ENCODE data around the gene PPEF2.

The PPEF2 gene

DNA sequence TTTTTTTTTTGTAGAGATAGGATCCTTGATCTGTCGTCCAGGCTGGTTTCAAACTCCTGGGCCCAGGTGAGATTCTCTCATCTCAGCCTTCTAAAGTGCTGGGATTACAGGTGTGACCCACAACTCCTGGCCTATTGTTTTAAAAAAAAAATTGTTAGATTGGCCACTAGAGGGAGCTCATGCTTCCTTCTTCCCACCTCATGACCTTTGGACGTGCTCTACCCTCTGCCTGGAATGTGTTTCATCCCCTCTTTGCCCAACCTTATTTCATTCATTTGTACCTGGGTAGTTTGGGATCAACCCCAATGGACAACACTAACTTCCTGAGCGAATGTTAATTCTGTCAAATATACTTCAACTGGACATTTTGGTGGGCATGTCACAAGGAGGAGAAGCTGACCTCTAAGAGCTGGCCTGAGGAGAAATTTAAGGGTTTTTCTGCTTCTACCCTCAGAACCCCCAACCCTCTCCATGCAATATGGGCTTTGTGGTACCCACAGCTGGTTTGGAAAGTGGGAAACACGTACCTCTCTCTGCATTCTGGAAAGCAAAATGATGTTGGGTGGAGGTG is 6.4 kb downstream of the PPEF2 start:
- DNase-seq (ENCODE audit: low spot score), result peak; percentile 45

DNA sequence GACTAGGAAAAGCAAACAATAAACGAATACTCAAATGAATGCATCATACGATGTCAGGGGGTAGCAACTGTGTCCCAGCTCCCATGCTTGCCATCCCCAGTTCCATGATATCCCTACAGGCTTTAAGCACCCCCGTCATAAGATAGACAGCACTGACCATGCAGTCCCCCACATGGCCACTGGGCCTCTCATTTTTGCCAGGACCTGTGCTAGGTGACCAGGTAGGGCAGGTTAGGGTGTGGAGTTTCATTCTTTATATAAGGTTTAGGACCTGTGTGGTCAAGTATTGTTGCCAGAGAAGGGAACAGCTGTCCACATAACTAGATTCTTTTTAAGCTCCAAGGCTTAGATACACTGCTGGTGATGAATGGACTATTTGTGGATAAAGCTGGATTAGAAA is 9.7 kb downstream of the PPEF2 start:
- DNase-seq (ENCODE audit: low spot score), result no peak

DNA sequence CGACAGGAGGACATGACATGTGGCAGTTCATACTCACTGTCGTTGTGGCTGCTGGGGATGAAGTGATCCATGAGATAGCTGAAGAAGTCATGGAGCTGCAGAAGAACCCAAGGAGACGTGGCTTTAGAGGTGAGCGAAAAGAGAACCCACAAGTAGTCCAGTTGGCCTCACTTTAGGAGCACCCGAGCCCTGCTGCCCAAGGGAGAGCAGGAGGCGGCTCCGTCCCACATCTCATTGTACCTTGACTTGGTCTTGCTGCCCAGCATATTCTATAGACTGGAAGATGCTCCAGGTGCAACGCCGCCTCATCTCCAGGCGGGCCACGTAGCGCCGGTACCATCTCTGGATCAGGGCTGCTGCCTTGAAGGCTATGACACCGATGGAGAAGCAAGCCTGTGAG is 10.6 kb downstream of the PPEF2 start:
- no peak for DNase-seq (ENCODE audit: low spot score)

DNA sequence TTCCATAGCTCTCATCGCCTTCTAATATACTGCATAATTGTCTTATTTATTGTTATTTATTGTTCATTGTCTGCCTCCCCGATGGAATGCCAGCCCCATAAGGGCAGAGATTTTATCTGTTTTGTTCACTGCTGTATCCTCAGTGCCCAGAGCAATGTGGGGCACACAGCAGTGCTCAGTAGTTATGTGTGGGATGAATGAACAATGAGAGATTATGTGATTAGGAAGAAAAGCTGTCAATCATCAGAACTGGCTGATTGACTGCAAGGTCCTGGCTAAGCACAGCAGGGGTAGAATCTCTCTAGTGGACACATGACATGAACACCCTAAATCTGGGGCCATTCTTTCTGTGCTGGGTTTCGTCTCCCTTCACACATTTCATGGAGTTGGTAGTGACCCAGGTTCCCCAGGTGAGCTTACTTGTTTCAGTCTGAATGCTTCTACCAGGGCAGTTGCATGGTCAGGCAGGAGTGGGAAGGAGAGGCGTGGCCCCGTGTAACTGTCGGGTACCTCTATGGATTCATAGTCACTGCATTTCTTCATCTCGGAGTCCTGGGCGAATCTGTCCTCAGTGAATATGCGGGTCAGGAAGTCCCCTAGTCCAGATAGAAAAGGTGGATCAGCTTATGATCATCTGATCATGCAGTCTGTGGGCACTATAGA is 12.6 kb downstream of the PPEF2 start:
- DNase-seq (ENCODE audit: low spot score), result no peak

DNA sequence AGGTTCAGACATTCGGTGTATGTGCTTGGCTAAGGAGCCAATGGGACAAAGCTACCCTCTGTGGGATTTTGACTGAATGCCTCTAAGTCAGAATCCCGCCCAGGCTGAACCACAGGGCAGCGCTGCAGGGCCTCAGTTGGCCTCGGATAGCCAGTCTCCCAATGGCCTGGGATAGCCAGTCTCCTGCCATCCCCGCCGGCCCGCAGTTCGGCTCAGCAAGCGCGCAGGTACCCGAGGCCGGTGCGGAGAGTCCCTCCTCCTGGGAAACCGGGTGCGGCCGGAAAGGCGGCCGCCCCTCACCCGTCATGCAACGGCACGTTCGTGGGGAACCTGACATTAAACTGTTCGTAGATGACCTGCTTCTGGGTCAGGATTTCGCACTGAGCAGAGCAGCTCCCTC is 16.1 kb downstream of the PPEF2 start:
- no peak for DNase-seq (ENCODE audit: low spot score)

DNA sequence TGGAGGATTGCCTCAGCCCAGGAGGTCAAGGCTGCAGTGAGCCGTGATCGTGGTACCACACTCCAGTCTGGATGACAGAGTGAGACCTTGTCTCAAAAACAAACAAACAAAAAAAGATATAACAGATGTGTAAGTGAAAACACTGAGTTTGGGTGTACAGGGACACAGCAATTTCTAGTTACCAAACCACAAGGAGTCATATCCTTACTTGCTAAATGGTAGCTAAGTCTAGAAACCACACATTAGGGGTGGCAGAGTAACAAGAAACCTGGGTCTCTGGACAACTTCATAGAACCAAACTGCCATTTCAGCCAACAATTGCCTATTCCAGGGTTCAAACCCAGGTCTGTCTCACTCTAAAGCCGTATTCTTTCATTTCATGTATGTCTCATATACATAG is 20.8 kb downstream of the PPEF2 start:
- no peak for DNase-seq (ENCODE audit: low spot score)

DNA sequence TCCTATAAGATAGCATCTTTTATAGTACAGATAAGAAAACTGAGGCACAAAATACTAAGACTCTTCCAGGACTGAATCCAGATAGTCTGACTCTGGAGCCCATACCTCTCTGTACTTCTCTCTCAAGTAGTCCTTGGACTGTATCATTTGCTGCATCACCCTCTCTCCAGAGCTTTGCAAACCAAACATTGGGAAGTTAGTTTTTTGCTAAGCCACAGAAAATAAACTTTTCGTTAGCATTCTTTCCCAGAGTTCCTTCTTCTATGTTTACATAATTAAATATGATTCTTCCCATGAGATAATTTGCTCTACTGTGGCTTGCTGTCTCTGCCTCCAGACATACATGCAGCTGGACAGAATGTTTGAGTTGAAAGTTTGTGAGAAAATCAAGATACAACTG is 22.0 kb downstream of the PPEF2 start:
- DNase-seq (ENCODE audit: low spot score), result no peak

DNA sequence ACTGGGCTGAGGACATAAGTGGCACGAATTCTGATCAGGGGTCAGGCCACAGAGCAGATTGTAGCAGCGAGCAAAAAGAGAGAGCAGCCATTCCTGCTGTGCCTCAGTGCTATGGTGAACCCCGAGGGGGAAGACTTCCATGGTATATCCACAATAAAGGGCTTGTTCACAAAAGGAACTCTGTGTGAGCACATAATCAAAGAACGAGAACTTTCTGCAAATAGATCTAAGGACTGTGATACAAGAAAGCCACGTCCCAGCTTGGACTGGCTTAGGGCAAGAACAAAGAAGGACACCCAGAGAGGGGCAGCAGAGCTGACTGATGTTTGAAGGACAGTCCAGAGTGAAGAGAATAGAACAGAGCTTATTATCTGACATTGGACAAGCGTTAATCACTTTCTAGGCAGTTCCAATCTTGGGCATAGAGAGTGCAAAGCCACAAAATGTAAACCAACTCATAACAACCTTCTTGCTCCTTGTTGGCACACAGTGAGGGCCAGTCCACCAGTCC is 24.0 kb downstream of the PPEF2 start:
- DNase-seq (ENCODE audit: low spot score), result no peak

DNA sequence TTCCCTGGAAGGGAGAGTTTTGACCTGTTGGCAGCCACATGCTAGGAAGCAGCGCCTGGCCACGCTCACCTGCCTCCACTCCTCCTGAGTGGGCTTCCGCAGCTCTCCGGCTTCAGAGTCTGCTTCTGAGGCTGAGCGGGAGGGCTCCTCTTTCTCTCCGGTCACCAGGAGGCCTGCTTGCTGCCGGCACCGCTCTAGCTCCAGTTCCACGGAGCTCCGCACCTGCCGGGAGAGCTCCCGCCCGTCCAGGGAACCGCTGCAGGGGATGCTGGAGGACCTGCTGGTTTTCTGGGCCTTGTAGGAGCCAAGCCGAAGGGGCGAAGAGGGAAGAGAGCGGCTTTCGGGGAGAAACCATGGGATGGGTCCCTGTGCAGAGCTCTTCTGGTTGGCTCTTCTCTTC is 26.0 kb downstream of the PPEF2 start:
- DNase-seq (ENCODE audit: low spot score), result no peak

DNA sequence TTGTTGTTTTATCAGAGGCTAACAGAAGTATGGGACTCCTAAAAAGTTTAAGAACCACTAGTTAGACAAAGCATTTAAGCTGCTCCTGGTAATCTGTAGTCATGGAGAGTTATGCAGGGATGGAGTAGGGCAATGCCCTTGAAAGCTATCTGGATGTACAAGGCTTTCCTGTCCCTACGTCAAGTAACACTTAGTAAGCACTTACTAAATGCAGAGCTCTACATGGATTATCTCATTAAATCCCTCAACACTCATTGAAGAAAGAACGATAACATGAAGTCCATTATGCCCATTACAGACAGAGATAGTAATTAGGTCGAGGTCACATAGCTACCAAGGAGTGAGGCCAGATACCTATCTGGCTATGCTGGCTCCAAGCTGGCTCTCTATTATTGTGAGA is 33.2 kb downstream of the PPEF2 start:
- DNase-seq (ENCODE audit: low spot score), result no peak

DNA sequence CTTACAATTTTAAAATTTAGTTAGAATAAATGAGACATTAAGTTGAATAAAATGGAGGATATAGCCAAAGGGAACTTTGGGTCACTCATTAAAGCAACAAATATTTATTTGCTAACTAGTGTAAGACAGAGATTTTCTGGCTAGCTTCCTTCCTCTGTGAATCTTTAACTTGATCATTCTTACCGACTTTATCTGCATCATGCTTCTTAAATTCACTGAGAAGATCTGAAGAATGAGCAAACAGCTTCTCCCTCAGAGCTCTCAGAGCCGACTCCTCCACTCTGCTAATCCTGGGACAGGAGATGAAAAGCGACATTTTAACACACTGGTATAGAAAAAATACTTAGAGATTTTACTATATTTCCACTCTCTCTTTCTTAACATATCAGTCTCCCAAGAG is 35.1 kb downstream of the PPEF2 start:
- no peak for DNase-seq (ENCODE audit: low spot score)

DNA sequence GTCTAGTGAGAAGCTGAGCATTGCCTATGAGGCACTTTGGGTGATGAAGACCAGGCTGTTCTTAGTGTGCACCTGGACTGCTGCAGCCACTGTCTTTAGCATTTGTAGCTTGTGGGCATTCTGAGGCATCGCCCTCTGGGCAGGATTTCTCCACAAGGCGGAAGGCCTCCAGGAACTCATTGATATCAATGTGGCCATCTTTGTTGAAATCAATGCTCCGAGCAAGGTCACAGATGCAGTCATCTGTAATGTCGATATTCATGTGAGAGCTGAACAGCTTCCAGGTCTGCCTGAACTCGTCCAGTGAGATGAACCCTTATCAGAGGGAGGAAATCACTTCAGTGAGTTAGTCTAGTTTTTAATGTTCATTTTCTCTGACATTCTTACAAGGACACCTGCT is 41.6 kb downstream of the PPEF2 start:
- DNase-seq (ENCODE audit: low spot score), result no peak

DNA sequence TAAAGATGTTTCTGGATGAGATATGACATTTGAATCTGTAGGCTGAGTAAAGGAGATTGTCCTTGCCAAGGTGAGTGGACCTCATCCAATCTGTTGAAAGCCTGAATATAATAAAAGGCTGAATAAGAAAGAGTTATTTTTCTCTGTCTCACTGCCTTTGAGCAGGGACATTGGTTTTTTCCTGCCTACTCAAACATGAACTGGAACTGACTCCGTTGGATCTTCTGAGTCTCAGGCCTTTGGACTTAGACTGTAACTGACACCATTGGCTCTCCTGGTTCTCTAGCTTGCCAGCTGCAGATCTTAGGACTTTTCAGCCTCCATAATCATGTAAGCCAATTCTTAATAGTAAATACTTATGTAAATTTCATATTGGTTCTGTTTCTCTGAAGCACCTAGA is 43.5 kb downstream of the PPEF2 start:
- no peak for DNase-seq (ENCODE audit: low spot score)

DNA sequence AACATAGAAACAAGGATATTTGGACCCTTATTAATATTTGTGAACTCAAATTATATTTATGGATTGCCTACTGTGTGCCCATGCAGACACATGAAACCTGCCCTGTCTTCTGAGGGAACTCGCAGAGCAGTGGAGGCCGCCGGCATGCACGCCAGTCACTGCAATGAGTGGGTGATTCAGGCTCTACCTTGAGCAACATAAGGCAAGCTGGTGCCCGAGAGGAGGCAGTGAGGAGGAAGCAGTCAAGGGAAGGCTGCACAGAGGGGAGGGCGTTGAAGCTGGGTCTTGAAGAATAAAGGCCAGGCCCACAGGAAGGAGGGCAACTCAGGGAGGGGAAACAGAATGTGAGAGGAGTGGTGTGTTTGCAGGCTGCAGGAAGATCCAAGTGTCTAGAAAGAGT is 52.8 kb downstream of the PPEF2 start:
- DNase-seq (ENCODE audit: low spot score), result no peak

DNA sequence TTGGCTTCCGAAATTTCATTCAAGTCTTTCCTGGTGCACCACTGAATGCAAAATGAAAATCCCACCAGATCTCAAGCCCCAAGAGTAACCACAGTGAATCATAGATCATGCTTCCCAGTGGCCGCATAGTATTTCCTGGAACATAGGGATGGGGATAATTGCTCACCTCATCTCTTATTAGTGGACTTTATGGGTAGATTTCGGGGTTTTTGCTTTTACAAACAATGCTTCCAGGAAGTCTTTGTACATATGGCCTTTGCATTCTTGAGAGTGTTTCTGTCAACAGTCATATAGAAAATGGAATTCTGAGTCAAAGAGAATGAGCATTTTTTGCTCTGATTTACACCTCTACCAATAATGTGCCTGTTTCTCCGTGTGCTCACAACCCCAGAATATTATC is 53.4 kb downstream of the PPEF2 start:
- DNase-seq (ENCODE audit: low spot score), result no peak

DNA sequence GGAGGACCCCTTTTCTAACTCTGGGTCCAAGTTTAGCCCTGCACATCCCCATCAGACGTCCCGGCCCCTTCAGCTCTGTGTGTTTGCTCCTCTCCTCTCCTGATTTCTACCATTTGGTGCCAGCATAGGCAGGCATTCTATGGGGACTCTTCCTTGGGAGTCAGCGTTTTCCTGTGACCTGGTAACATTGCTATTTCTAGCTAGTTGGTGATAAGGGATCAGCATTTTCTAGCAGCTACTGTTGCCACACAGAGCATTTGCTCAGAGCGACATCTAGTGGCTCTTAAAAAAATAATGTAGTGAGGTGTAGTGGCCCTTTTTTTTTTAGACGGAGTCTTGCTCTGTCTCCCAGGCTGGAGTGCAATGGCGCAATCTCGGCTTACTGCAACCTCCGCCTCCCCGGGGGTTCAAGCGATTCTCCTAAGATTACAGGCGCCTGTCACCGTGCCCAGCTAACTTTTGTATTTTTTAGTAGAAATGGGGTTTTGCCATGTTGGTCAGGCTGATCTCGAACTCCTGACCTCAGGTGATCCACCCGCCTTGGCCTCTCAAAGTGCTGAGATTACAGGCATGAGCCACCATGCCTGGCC is 54.0 kb downstream of the PPEF2 start:
- DNase-seq (ENCODE audit: low spot score), result peak; percentile 82

DNA sequence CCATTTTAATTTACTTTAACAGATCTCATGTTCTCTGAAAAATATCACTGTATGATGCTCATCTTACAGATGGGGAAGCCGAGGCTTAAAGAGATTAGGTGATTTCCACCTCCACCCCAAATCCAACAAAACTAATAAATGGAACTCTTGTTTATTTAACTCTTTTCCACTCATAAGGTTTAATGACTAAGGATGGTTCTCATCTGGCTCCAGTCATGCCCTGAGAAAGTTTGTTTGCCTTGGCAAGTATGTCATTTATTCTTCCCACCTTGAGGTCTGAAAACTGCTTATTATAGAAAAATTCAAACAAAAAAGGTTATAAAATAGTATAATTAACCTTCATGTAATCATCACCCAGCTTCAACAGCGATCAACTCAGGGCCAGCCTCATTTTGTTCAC is 56.3 kb downstream of the PPEF2 start:
- DNase-seq (ENCODE audit: low spot score), result no peak

DNA sequence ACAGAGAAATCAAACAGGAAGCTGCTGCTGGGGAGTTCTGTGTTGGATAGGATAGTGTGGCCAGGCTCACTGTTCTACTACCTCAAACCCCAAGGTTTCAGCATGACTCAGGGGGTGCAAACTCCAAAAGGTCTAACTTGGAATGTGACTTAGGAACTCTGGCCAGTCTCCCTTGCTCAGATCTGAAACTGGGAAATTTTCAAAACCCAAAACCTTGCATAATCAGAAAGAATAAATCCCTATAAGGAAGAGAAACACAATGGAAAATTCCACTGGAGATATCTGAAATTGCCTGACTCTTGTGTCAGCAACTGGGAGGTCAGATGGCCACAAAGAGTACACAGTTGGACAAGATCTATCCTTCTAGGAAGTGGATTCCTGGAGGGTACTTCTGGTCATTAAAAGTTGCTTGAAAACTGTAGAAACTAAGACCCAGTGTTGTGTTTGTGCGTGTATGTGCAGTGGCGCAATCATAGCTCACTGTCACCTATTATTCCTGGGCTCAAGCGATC is 58.0 kb downstream of the PPEF2 start:
- peak; percentile 80 for DNase-seq (ENCODE audit: low spot score)

DNA sequence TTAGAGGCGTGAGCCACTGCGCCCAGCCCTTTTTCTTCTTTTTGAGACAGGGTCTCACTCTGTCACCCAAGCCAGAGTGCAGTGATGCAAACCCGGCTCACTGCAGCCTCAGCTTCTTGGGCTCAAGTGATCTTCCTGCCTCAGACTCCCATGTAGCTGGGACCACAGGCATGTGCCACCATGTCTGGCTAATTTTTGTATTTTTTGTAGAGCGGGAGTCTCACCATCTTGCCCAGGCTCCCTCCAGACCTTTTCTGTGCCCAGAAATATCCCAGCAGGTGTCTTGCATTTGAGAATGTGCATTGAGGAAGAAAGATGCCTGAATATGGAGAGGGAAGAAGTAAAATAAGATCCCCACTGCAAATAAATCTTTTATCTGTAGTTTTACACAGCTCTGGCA is 58.7 kb downstream of the PPEF2 start:
- DNase-seq (ENCODE audit: low spot score), result no peak

DNA sequence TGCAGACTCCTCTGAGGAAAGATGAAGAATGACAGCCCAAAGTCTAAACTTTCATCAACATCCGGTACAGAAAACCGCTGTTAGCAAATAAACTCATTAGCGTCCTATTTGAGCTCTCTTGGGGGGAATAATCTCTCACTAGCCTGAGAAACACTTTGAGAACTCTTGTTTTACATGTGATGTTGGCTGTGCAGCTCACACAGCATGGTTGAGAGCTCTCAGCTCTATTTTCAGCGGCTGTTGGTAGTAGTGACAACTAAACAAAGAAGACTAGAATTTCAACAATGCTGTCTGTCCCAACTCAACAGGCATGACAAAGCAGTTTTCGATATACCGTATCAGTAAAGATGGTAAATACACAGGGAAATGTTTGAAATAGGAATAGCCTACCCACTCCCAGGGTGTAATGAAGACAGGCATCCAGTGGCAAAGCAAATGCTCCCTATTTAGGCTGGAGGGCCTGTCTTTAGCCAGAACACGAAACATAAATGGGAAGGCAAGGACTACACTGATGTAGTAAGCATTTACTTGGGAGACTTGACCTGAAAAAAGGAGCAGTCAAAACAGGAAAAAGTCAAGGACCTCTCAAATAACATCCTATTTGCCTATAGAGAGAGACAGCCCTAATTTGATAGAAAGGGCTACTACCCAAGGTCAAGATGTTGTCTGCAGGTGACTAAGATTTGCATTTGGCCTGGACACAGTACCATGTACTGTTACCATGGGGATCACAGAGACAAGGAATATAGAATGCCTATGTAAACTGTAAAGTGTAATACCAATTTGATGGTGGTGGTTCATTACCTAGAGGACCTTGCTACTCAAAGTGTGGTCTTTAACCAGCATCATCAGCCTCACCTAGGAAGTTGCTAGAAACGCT is 60.4 kb downstream of the PPEF2 start:
- DNase-seq (ENCODE audit: low spot score), result no peak

DNA sequence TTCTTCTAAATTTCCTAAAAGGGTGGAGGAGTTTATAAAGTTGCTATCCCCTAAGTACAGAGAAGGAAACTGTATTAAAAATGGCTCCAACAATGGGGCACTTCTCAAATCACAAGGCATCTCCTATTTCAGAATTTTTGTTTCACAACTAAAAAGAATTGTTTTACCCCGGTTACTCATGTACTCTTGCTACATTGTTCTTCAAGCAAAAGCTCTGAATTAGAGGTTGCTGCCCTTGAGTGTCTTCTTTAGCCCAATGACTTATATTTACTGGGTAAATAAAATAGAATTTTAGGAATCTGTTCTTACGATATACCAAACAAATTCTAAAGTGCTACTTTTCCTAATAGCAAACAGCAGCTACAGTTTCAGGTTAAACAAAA is 67.5 kb downstream of the PPEF2 start:
- DNase-seq (ENCODE audit: low spot score), result no peak

DNA sequence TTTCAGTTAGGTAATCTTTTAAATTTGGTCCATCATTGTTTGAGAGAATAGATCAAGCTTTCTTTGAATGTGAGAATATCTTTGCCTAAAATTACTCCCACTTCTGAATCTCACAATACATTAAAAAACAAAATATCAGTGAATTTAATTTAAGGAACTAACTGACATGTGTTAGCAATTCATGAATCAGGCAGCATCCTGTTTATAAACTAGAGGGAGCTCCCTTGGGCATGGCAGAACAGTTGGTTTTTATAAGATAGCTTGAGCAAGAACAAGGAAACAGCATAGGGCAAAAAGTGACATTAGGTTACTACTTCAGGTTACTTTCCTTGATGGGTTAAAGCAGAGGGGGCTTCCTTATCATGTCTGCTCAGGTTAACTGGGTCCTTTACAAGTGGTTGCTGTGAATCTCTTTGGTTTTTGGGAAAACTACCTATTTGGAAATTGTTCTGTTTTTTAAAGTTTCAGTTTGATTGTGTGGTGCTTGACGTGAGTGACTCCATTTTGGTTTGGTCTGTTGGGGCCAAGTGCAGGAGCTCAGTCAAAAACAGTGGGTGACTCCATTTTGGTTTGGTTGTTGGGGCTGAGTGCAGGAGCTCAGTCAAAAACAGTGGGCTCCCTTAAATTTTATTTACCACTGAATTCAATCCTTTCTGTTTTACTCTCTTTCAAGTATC is 68.0 kb downstream of the PPEF2 start:
- no peak for DNase-seq (ENCODE audit: low spot score)
